Uterus (tissue), 2 donors: ENCODE measurements around the gene GABBR1.

Experiments used
- CTCF ChIP-seq, 4 experiments: fragments of 200-600 bp in 2 of 4; fragments of 450-650 bp in 2 of 4; sonication (generic) in 2 of 4; IDR thresholded peaks; one replicate each; pipeline ENCODE4 v1.5.1; 2016 to 2019; ENCODE audit warnings: antibody characterized with exemption in 4 of 4, mild to moderate bottlenecking in 2 of 4, moderate library complexity in 1 of 4
- POLR2A ChIP-seq, 2 donors: fragments of 450-650 bp; IDR thresholded peaks; one replicate each; pipeline ENCODE4 v1.6.1; 2016; ENCODE audit warnings: antibody characterized with exemption in 2 of 2, mild to moderate bottlenecking in 1 of 2, moderate library complexity in 1 of 2

DNA sequence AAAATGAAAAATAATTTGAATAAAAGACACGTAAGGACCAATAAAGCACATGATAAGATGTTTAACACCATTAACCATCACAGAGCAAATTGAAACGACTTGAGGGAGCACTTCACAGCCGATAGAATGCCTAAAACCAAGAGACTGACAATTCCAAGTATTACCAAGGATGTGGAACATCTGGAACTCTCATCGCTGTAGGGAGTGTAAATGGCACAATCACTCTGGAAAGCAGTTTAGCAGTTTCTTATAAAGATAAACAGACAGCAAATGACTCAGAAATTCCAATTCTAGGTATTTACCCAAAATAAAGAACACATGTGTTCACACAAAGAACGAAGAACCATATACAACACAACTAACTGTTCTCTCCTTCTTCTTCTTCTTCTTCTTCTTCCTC is 65.0 kb downstream of the GABBR1 start:
- TF ChIP-seq POLR2A (IDR thresholded peaks at IDR 0.05) (no peak), CTCF (IDR thresholded peaks at IDR 0.05) (no peak)
